HepG2 (cell line): ENCODE measurements around the gene SEC24A. TPM values are rescaled to one million over a fixed set of nuclear protein-coding genes. Genes with fewer than 3 reads are reported as not detected.

ENCODE experiments used
- ATRX ChIP-seq: sonication (generic); formaldehyde crosslinking; IDR thresholded peaks from 2 replicates; pipeline ENCODE4 v1.4.0; 2020; ENCODE audit warnings: missing genetic modification reagents, borderline replicate concordance
- JUNB ChIP-seq: sonication (generic); formaldehyde crosslinking; IDR thresholded peaks from 2 replicates; pipeline ENCODE4 v1.8.0; 2022; ENCODE audit warnings: missing genetic modification reagents, mild to moderate bottlenecking, borderline replicate concordance
- KAT7 ChIP-seq: IDR thresholded peaks from 2 replicates; pipeline ENCODE4 v1.6.1; 2018; ENCODE audit warnings: borderline replicate concordance, missing compliant biosample characterization
- ONECUT2 ChIP-seq: sonication (generic); formaldehyde crosslinking; IDR thresholded peaks from 2 replicates; pipeline ENCODE4 v1.4.0; 2020; ENCODE audit warnings: missing genetic modification reagents
- PCBP1 ChIP-seq: fragments of 200-400 bp; formaldehyde crosslinking; IDR thresholded peaks from 2 replicates; pipeline ENCODE4 v1.6.1; 2017; ENCODE audit warnings: mild to moderate bottlenecking, low read depth, low read length, borderline replicate concordance
- RELA ChIP-seq: sonication (generic); formaldehyde crosslinking; IDR thresholded peaks from 2 replicates; pipeline ENCODE4 v1.4.0; 2020; ENCODE audit warnings: missing genetic modification reagents
- TCF12 ChIP-seq, 2 experiments: fragments of 450-650 bp in 1 of 2; sonication (generic) in 1 of 2; formaldehyde crosslinking in 1 of 2; IDR thresholded peaks; 2 replicates each; pipeline versions ENCODE4 v1.6.1 to v1.8.0; 2017 to 2022; ENCODE audit warnings: antibody characterized with exemption in 1 of 2, mild to moderate bottlenecking in 1 of 2, missing genetic modification reagents in 1 of 2, moderate library complexity in 1 of 2
- ZC3H13 ChIP-seq: sonication (generic); formaldehyde crosslinking; IDR thresholded peaks from 2 replicates; pipeline ENCODE4 v1.8.1; 2023; ENCODE audit warnings: mild to moderate bottlenecking, missing genetic modification reagents, moderate library complexity
- ZNF230 ChIP-seq: sonication (generic); formaldehyde crosslinking; IDR thresholded peaks from 2 replicates; pipeline ENCODE4 v1.4.0; 2020; ENCODE audit warnings: mild to moderate bottlenecking, missing genetic modification reagents
- ZNF274 ChIP-seq: sonication (generic); formaldehyde crosslinking; IDR thresholded peaks from 2 replicates; pipeline ENCODE4 v1.5.1; 2020; ENCODE audit warnings: mild to moderate bottlenecking, missing genetic modification reagents
- ZNF34 ChIP-seq: sonication (generic); formaldehyde crosslinking; IDR thresholded peaks from 2 replicates; pipeline ENCODE4 v1.4.0; 2020; ENCODE audit warnings: mild to moderate bottlenecking, missing genetic modification reagents, borderline replicate concordance
- ZNF577 ChIP-seq: sonication (generic); formaldehyde crosslinking; IDR thresholded peaks from 2 replicates; pipeline ENCODE4 v1.4.0; 2020; ENCODE audit warnings: mild to moderate bottlenecking, low read depth, missing genetic modification reagents, borderline replicate concordance
- polyA plus RNA-seq, 8 experiments: library from polyadenylated mRNA; depleted of rRNA in 3 of 8; stranded (reverse) in 7 of 8; unstranded in 1 of 8; fragments of >200 nt; fragmentation: Illumina TruSeq in 4 of 8; extraction: Trizol in 4 of 8; gene quantifications; 2 replicates each; pipeline versions ENCODE4 v1.2.1 to v1.2.3, GENCODE V29; 2011 to 2016; ENCODE audit warnings: low read depth in 4 of 8, missing spikeins in 1 of 8, mixed read lengths in 1 of 8; ENCODE audit not compliant: insufficient read depth in 1 of 8
- total RNA-seq, 5 experiments: library from RNA; depleted of rRNA; stranded (reverse); fragments of >200 nt; fragmentation: Illumina TruSeq; extraction: Trizol; gene quantifications; 2 replicates each; pipeline ENCODE4 v1.2.3, GENCODE V29; 2016; ENCODE audit warnings: low read depth in 1 of 5
- TF ChIP-seq, protein P1 (sequence below): IDR thresholded peaks from 2 replicates; pipeline ENCODE4 v1.6.1; 2012; ENCODE audit warnings: inconsistent platforms
- TF ChIP-seq, protein P2 (sequence below): sonication (generic); formaldehyde crosslinking; IDR thresholded peaks from 2 replicates; pipeline ENCODE4 v1.5.1; 2020; ENCODE audit warnings: mild to moderate bottlenecking, missing genetic modification reagents
- TF ChIP-seq, protein P3 (sequence below): sonication (generic); formaldehyde crosslinking; conservative IDR thresholded peaks from 2 replicates; pipeline ENCODE4 v1.5.0; 2020; ENCODE audit warnings: missing genetic modification reagents
- TF ChIP-seq, protein P4 (sequence below): sonication (generic); formaldehyde crosslinking; IDR thresholded peaks from 2 replicates; pipeline ENCODE4 v1.9.0; 2021; ENCODE audit warnings: missing genetic modification reagents, borderline replicate concordance
- TF ChIP-seq, protein P5 (sequence below): sonication (generic); formaldehyde crosslinking; IDR thresholded peaks from 2 replicates; pipeline ENCODE4 v1.5.0; 2020; ENCODE audit warnings: missing genetic modification reagents
- TF ChIP-seq, protein P6 (sequence below): sonication (generic); formaldehyde crosslinking; IDR thresholded peaks from 2 replicates; pipeline ENCODE4 v1.5.0; 2020; ENCODE audit warnings: mild to moderate bottlenecking, missing genetic modification reagents

Gene SEC24A
- total and polyA plus RNA-seq, 2 of the 13 experiments (the other 11 are each of a cell fraction or from before 2014, with no cell fraction given), result 30.5 to 56.8 TPM

DNA sequence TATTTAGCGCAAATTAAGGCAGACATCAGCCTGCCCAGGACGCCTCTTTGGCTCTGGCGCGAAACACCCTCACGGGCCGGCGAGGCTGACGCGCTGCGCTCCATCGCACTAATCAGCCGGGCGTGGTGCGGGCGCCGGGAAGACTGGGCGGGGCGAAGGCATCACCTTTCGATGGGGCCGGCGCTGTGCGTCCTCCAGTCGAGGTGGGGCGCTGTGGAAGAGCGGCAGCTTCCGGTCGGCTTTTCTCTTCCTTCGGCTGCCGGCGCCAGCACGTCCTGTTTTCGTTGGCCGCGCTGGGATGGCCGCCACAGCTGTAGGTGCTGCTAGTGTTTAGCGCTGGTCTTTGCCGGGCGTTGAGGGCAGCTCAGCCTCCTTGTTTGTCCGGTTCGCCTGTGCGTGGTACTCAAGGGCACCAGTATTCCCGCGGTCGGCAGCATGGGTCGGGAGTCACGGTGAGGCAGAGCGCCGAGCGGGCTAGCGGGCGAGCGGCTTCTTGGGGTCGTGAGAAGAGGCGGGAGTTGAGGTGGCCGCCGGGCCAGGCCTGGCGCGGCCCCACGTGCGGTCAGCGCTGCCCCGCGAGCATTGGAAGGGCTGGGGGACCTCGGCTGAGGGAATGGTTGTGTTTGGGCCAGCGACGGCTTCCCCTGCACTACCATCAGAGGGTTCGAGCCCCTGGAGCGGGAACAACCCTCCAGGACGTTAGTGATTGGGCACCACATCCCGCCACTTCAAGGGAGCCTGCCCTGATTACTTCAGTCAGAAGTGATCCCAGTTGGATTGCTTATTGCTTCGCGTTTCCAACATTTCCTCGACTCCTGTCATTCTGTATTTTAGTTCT lies 110.1 kb downstream of the SEC24A start, which contains the start of gene DDX46 (continued):
- TF ChIP-seq, protein P1, sequence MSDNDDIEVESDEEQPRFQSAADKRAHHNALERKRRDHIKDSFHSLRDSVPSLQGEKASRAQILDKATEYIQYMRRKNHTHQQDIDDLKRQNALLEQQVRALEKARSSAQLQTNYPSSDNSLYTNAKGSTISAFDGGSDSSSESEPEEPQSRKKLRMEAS, result peak; percentile 89
- TF ChIP-seq ZNF230 (peak; percentile 85; the same call in 1 of the 2 replicates), RELA (CRISPR knock-in tag) (peak; percentile 49; the same call in 1 of the 2 replicates), PCBP1 (no peak), ZNF34 (CRISPR knock-in tag) (peak; percentile 88; the same call in 1 of the 2 replicates), KAT7 (CRISPR knock-in tag) (peak; percentile 93), ONECUT2 (CRISPR knock-in tag) (peak; percentile 16; the same call in 1 of the 2 replicates), JUNB (CRISPR knock-in tag) (no peak), ZNF274 (peak; percentile 73; the same call in 1 of the 2 replicates), ATRX (no peak), ZC3H13 (CRISPR knock-in tag) (peak; percentile 85), TCF12 (IDR thresholded peaks at IDR 0.05) (no peak), TCF12 (CRISPR knock-in tag; IDR thresholded peaks at IDR 0.05) (no peak), ZNF577 (CRISPR knock-in tag) (no peak)
- TF ChIP-seq, protein P2, sequence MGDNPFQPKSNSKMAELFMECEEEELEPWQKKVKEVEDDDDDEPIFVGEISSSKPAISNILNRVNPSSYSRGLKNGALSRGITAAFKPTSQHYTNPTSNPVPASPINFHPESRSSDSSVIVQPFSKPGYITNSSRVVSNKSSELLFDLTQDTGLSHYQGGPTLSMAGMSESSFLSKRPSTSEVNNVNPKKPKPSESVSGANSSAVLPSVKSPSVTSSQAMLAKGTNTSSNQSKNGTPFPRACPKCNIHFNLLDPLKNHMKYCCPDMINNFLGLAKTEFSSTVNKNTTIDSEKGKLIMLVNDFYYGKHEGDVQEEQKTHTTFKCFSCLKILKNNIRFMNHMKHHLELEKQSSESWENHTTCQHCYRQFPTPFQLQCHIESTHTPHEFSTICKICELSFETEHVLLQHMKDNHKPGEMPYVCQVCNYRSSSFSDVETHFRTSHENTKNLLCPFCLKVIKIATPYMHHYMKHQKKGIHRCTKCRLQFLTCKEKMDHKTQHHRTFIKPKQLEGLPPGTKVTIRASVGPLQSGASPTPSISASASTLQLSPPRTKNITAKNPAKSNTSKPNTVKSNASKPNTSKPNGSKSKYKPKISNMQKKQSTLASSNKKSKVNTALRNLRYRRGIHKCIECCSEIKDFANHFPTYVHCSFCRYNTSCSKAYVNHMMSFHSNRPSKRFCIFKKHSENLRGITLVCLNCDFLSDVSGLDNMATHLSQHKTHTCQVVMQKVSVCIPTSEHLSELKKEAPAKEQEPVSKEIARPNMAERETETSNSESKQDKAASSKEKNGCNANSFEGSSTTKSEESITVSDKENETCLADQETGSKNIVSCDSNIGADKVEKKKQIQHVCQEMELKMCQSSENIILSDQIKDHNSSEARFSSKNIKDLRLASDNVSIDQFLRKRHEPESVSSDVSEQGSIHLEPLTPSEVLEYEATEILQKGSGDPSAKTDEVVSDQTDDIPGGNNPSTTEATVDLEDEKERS (CRISPR knock-in tag), result peak; percentile 94
- TF ChIP-seq, protein P3, sequence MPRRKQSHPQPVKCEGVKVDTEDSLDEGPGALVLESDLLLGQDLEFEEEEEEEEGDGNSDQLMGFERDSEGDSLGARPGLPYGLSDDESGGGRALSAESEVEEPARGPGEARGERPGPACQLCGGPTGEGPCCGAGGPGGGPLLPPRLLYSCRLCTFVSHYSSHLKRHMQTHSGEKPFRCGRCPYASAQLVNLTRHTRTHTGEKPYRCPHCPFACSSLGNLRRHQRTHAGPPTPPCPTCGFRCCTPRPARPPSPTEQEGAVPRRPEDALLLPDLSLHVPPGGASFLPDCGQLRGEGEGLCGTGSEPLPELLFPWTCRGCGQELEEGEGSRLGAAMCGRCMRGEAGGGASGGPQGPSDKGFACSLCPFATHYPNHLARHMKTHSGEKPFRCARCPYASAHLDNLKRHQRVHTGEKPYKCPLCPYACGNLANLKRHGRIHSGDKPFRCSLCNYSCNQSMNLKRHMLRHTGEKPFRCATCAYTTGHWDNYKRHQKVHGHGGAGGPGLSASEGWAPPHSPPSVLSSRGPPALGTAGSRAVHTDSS, result 0 out of 2 replicates have a peak, but pooled peaks have one; percentile 19
- TF ChIP-seq, protein P4, sequence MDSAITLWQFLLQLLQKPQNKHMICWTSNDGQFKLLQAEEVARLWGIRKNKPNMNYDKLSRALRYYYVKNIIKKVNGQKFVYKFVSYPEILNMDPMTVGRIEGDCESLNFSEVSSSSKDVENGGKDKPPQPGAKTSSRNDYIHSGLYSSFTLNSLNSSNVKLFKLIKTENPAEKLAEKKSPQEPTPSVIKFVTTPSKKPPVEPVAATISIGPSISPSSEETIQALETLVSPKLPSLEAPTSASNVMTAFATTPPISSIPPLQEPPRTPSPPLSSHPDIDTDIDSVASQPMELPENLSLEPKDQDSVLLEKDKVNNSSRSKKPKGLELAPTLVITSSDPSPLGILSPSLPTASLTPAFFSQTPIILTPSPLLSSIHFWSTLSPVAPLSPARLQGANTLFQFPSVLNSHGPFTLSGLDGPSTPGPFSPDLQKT (CRISPR knock-in tag), result no peak; the same call in 1 of the 2 replicates
- TF ChIP-seq, protein P5, sequence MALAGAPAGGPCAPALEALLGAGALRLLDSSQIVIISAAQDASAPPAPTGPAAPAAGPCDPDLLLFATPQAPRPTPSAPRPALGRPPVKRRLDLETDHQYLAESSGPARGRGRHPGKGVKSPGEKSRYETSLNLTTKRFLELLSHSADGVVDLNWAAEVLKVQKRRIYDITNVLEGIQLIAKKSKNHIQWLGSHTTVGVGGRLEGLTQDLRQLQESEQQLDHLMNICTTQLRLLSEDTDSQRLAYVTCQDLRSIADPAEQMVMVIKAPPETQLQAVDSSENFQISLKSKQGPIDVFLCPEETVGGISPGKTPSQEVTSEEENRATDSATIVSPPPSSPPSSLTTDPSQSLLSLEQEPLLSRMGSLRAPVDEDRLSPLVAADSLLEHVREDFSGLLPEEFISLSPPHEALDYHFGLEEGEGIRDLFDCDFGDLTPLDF (CRISPR knock-in tag), result peak; percentile 62; the same call in 1 of the 2 replicates
- TF ChIP-seq, protein P6, sequence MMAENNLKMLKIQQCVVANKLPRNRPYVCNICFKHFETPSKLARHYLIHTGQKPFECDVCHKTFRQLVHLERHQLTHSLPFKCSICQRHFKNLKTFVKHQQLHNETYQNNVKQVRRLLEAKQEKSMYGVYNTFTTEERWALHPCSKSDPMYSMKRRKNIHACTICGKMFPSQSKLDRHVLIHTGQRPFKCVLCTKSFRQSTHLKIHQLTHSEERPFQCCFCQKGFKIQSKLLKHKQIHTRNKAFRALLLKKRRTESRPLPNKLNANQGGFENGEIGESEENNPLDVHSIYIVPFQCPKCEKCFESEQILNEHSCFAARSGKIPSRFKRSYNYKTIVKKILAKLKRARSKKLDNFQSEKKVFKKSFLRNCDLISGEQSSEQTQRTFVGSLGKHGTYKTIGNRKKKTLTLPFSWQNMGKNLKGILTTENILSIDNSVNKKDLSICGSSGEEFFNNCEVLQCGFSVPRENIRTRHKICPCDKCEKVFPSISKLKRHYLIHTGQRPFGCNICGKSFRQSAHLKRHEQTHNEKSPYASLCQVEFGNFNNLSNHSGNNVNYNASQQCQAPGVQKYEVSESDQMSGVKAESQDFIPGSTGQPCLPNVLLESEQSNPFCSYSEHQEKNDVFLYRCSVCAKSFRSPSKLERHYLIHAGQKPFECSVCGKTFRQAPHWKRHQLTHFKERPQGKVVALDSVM, result peak; percentile 81
